Esophagus muscularis mucosa (tissue), 3 donors: Measurements from ENCODE around the gene CPA4.
"Not testable (repeated sequence)": the region's sequence is repeated elsewhere in the genome, so short reads cannot be mapped to it uniquely, and the experiment has no call there.

Source experiments
- POLR2A ChIP-seq: fragments of 450-650 bp; IDR thresholded peaks from one replicate; pipeline ENCODE4 v1.6.1; 2017; ENCODE audit warnings: antibody characterized with exemption, moderate library complexity, mild to moderate bottlenecking, low read depth
- TF ChIP-seq, protein P1 (sequence below), 3 experiments: fragments of 200-600 bp in 2 of 3; fragments of 450-650 bp in 1 of 3; sonication (generic) in 2 of 3; IDR thresholded peaks; one replicate each; pipeline ENCODE4 v1.5.1; 2017 to 2019; ENCODE audit warnings: antibody characterized with exemption in 3 of 3, mild to moderate bottlenecking in 2 of 3, moderate library complexity in 1 of 3

DNA sequence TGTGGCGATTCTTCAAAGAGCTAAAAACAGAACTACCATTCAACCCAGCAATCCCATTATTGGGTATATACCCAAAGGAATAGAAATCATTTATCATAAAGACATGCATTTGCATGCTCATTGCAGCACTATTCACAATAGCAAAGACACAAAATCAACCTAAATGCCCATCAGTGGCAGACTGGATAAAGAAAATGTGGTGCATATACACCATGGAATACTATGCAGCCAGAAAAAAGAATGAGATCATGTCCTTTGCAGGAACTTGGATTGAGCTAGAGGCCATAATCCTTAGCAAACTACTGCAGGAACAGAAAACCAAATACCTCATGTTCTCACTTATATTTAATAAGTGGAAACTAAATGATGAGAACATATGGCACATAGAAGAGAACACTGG, 46.5 kb upstream of the CPA4 start:
- TF ChIP-seq, protein P1, sequence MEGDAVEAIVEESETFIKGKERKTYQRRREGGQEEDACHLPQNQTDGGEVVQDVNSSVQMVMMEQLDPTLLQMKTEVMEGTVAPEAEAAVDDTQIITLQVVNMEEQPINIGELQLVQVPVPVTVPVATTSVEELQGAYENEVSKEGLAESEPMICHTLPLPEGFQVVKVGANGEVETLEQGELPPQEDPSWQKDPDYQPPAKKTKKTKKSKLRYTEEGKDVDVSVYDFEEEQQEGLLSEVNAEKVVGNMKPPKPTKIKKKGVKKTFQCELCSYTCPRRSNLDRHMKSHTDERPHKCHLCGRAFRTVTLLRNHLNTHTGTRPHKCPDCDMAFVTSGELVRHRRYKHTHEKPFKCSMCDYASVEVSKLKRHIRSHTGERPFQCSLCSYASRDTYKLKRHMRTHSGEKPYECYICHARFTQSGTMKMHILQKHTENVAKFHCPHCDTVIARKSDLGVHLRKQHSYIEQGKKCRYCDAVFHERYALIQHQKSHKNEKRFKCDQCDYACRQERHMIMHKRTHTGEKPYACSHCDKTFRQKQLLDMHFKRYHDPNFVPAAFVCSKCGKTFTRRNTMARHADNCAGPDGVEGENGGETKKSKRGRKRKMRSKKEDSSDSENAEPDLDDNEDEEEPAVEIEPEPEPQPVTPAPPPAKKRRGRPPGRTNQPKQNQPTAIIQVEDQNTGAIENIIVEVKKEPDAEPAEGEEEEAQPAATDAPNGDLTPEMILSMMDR (IDR thresholded peaks at IDR 0.05), result not testable (repeated sequence)
- not testable (repeated sequence) for TF ChIP-seq POLR2A
